ENCODE data around the gene HOXD9. TPM values are rescaled to one million over a fixed set of nuclear protein-coding genes. Genes with fewer than 3 reads are reported as not detected.

HOXD9 gene
- total RNA-seq, 1 experiment from 2014 or later: not detected

GRCh38 chr2:176161825-176162626, 39.5 kb downstream of the HOXD9 start:
- ChIA-PET CTCF (interaction anchor here (0.6 kb wide), 1 partner anchor 224 kb away, joined by 3 read pairs; no protein-coding TSS in a partner anchor), POLR2A (ENCODE audit: unreplicated experiment) (interaction anchor here (0.6 kb wide), 2 partner anchors 182 to 1102 kb away, joined by 3 to 5 read pairs; no protein-coding TSS in a partner anchor)
- Histone ChIP-seq H3F3A (ENCODE audit: low read length, unreplicated experiment) (no peaks in the 10 kb centered on the region), H3K9ac (ENCODE audit: low read length) (no peak overlapping the region), H3K27me3 (ENCODE audit: low read length) (no peaks in the 10 kb centered on the region), H3K4me3 (ENCODE audit: low read length) (no peak overlapping the region), H3K36me3 (ENCODE audit: low read depth, low read length) (no peaks in the 10 kb centered on the region), H3K9me3 (ENCODE audit: low read length) (no peaks in the 10 kb centered on the region), H2AFZ (ENCODE audit: low read length) (no peak overlapping the region), H3K9me2 (replicated peaks; ENCODE audit: low read length) (no peaks in the 10 kb centered on the region), H3K4me2 (ENCODE audit: low read length) (no peak overlapping the region), H4K20me1 (ENCODE audit: low read length) (no peaks in the 10 kb centered on the region), H3K79me2 (ENCODE audit: low read length) (no peaks in the 10 kb centered on the region), H3K27ac (ENCODE audit: low read length) (no peak overlapping the region), H3K4me1 (ENCODE audit: insufficient read depth, low read length) (no peaks in the 10 kb centered on the region)
- TF ChIP-seq EZH2 (IDR thresholded peaks at IDR 0.05; ENCODE audit: low read length, unreplicated experiment): no peak
- TF ChIP-seq EZH2phosphoT487 (IDR thresholded peaks at IDR 0.05; ENCODE audit: borderline replicate concordance, low read length): no peak
- no peak for TF ChIP-seq CTCF (conservative IDR thresholded peaks at IDR 0.05; ENCODE audit: low read depth, low read length)
- BruUV-seq (replicated peaks): no TSS peak
- DNase-seq (no peak), ATAC-seq (no peak)
- intact Hi-C loops (cut with micrococcal nuclease): no loop called here

- Histone ChIP-seq H3K9me3 (ENCODE audit: low read length) (no peaks in the 10 kb centered on the region), H3K9ac (ENCODE audit: low read length) (no peak overlapping the region), H2AFZ (ENCODE audit: low read length) (no peak overlapping the region), H3K9me2 (replicated peaks; ENCODE audit: low read length) (no peaks in the 10 kb centered on the region), H3K27ac (ENCODE audit: low read length) (no peak overlapping the region), H3K4me3 (ENCODE audit: low read length) (no peak overlapping the region), H3K79me2 (ENCODE audit: low read length) (no peaks in the 10 kb centered on the region), H3K4me2 (ENCODE audit: low read length) (no peak overlapping the region), H3K27me3 (ENCODE audit: low read length) (no peaks in the 10 kb centered on the region), H4K20me1 (ENCODE audit: low read length) (no peaks in the 10 kb centered on the region), H3K4me1 (ENCODE audit: insufficient read depth, low read length) (no peaks in the 10 kb centered on the region), H3K36me3 (ENCODE audit: low read depth, low read length) (no peaks in the 10 kb centered on the region), H3F3A (ENCODE audit: low read length, unreplicated experiment) (no peaks in the 10 kb centered on the region)
- no TSS peak for BruUV-seq (replicated peaks)
- intact Hi-C loops (cut with micrococcal nuclease): no loop called here
- ChIA-PET CTCF (interaction anchor here (0.5 kb wide), 1 partner anchor 490 kb away, joined by 3 read pairs; no protein-coding TSS in a partner anchor), POLR2A (ENCODE audit: unreplicated experiment) (no interaction called here)
- TF ChIP-seq EZH2 (IDR thresholded peaks at IDR 0.05; ENCODE audit: low read length, unreplicated experiment): no peak
- DNase-seq (no peak), ATAC-seq (no peak)
Measured at GRCh38 chr2:176162911-176163671, 40.6 kb downstream of the HOXD9 start.

GRCh38 chr2:176163672-176164056, 41.1 kb downstream of the HOXD9 start:
- Histone ChIP-seq H3F3A (ENCODE audit: low read length, unreplicated experiment) (no peaks in the 10 kb centered on the region), H3K4me1 (ENCODE audit: insufficient read depth, low read length) (no peaks in the 10 kb centered on the region), H3K9me2 (replicated peaks; ENCODE audit: low read length) (no peaks in the 10 kb centered on the region), H3K4me2 (ENCODE audit: low read length) (no peak overlapping the region), H3K79me2 (ENCODE audit: low read length) (no peaks in the 10 kb centered on the region), H3K9me3 (ENCODE audit: low read length) (no peaks in the 10 kb centered on the region), H4K20me1 (ENCODE audit: low read length) (no peaks in the 10 kb centered on the region), H3K36me3 (ENCODE audit: low read depth, low read length) (no peaks in the 10 kb centered on the region), H2AFZ (ENCODE audit: low read length) (no peak overlapping the region), H3K4me3 (ENCODE audit: low read length) (no peak overlapping the region), H3K27me3 (ENCODE audit: low read length) (no peaks in the 10 kb centered on the region), H3K27ac (ENCODE audit: low read length) (no peak overlapping the region), H3K9ac (ENCODE audit: low read length) (no peak overlapping the region)
- DNase-seq: no peak
- TF ChIP-seq CTCF (conservative IDR thresholded peaks at IDR 0.05; ENCODE audit: low read depth, low read length) (no peak), EZH2 (IDR thresholded peaks at IDR 0.05; ENCODE audit: low read length, unreplicated experiment) (no peak), EZH2phosphoT487 (IDR thresholded peaks at IDR 0.05; ENCODE audit: borderline replicate concordance, low read length) (no peak)
- intact Hi-C loops (cut with micrococcal nuclease): no loop called here
- CTCF ChIA-PET: no interaction called here
- no peak for ATAC-seq
- POLR2A ChIA-PET (ENCODE audit: unreplicated experiment): no interaction called here
- no TSS peak for BruUV-seq (replicated peaks)

All from PC-3 (cell line).